AG09309 (cell line): Measurements from ENCODE around the gene KCNJ2.

ENCODE experiments used
- DNase-seq: peaks from one replicate; pipeline ENCODE4 v3.0.0-alpha.2; 2010; ENCODE audit warnings: low read depth
- H3K4me3 ChIP-seq: 2 replicates; pipeline ENCODE4 v1.5.1; 2011; ENCODE audit warnings: mild to moderate bottlenecking, low read depth, low read length, moderate library complexity; ENCODE audit not compliant: control insufficient read depth
- TF ChIP-seq, protein P1 (sequence below): IDR thresholded peaks from 2 replicates; pipeline ENCODE4 v1.5.1; 2011; ENCODE audit warnings: mild to moderate bottlenecking, low read depth, low read length, inconsistent platforms; ENCODE audit not compliant: insufficient read depth, control insufficient read depth; ENCODE audit errors: missing control alignments

Gene KCNJ2

DNA sequence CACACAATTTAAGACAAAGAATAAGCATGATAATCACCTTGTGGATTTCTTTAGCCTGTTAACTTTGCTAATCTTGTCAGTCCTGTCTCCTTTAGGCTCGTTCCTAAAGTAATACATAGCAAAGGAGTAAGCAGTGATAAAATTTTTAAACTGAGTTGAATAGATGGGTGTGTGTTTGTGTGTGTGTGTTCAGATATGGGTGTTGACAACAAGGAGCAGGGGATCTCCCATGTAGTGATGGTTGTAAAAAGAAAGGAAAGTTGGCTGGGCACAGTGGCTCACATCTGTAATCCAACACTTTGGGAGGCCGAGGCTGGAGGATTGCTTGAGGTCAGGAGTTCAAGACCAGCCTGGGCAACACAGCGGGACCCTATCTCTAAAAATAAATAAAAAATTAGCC is 44.6 kb upstream of the KCNJ2 start:
- TF ChIP-seq, protein P1, sequence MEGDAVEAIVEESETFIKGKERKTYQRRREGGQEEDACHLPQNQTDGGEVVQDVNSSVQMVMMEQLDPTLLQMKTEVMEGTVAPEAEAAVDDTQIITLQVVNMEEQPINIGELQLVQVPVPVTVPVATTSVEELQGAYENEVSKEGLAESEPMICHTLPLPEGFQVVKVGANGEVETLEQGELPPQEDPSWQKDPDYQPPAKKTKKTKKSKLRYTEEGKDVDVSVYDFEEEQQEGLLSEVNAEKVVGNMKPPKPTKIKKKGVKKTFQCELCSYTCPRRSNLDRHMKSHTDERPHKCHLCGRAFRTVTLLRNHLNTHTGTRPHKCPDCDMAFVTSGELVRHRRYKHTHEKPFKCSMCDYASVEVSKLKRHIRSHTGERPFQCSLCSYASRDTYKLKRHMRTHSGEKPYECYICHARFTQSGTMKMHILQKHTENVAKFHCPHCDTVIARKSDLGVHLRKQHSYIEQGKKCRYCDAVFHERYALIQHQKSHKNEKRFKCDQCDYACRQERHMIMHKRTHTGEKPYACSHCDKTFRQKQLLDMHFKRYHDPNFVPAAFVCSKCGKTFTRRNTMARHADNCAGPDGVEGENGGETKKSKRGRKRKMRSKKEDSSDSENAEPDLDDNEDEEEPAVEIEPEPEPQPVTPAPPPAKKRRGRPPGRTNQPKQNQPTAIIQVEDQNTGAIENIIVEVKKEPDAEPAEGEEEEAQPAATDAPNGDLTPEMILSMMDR = no peak
- no peak overlapping the region for H3K4me3 ChIP-seq
- no peak for DNase-seq

DNA sequence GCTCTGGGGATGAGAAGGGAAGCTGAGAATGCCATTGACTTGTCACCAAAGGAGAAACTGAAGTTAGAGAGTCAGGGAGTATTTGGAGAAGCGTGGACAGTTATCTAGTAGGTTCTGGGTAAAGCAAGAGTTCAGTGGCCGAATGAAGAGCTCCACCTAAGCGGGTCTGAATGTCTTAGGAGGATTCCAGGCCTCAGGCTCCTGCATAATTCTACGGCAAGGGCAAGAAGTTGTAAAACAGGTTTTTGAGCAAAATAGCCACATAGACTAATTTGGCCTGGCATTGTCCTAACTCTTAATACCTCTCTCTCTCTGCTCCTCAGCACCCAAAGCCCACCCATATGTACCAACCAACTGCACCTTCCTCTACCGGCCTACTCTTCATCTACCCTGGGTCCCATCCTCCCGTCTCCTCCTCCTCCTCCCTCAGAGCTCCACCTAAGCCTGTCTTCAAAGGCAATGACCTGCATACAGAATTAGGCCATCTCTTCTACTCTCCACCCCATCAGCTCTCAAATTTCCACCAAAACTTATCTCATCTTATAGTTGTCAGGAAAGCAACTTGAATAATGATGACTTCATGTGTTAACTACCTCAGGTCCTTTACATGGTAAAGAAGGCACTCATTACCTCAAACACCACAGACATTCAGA is 42.0 kb upstream of the KCNJ2 start:
- TF ChIP-seq, protein P1 = no peak

DNA sequence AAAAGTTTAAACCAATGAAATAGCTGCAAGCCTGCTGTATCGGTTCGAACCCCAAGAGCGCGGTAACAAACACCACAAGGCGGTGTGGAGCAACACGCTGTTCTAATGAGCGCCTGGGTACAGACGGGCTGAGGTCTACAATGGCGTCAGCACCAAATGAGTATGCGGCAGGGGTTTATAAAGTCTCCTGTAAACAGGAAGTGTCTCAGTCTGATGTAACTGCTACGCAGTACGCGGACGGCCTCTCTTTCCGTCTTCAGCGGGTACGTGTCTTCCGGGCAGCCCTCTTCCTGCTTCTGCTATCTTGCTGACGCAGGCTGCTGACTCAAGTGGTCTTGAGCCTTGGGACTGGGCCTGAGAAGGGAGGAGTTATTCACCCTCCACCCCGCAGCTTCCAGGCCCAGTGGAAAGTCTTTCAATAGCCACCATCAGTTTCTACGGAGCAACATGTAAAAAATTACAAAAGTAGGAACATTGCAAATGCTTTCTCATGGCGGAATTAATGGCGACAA is 40.5 kb upstream of the KCNJ2 start:
- no peak overlapping the region for H3K4me3 ChIP-seq
- TF ChIP-seq, protein P1 = no peak
- no peak for DNase-seq

More for the DNA sequence above, 42.0 kb upstream of the KCNJ2 start:
- H3K4me3 ChIP-seq = no peak overlapping the region
- no peak for DNase-seq

DNA sequence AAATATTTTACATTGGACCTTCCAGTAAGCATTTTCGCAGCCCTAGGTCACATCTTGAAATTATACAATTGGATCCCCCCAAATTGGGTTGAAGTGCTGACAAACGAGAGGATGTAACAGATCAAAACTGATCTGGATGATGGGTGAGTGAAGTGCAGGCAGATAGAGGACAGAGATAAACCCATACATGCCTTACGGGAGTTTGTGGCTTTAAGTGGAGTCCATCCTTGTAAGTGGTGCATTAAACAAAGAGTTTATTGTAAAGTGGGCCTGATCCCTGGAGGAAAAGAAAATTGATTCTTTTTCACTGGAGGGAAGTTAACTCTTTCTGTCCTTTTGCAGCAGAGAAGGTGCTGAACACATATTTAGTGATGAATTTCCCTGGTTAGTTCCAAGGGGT is 39.0 kb upstream of the KCNJ2 start:
- TF ChIP-seq, protein P1 = no peak
- H3K4me3 ChIP-seq = no peak overlapping the region
- DNase-seq = no peak

DNA sequence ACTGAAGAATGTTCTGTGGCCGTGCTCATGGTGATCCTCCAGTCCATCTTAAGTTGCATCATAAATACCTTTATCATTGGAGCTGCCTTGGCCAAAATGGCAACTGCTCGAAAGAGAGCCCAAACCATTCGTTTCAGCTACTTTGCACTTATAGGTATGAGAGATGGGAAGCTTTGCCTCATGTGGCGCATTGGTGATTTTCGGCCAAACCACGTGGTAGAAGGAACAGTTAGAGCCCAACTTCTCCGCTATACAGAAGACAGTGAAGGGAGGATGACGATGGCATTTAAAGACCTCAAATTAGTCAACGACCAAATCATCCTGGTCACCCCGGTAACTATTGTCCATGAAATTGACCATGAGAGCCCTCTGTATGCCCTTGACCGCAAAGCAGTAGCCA is 36.8 kb upstream of the KCNJ2 start:
- no peak for DNase-seq
- TF ChIP-seq, protein P1 = no peak

DNA sequence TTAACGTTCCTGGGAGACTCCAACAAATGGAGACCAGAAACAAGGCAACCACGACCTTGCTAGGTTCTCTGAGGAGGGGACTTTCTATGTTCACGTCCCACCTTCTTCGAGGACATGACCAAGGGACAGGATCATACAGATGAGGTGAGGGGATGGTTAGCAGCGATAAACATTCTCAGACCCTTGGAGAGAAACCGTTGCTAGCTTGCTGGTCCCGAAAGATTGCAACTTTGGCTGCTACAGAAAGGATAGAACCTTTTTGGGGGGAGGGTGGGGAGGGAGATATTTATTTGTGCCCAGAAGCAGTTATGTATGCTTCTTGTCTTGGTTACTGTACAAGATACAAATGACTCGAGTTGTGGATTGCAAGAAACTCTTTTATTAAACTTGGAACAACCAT is 35.3 kb upstream of the KCNJ2 start:
- no peak for DNase-seq
- H3K4me3 ChIP-seq = no peak overlapping the region
- TF ChIP-seq, protein P1 = no peak

More for the DNA sequence above, 36.8 kb upstream of the KCNJ2 start:
- H3K4me3 ChIP-seq = no peak overlapping the region
